Central memory CD4-positive, alpha-beta T cell (primary cell): ENCODE measurements around the gene RTEL1.
A peak's percentile ranks its signal among the peaks of the same experiment; 100 is the strongest.
"Not testable (repeated sequence)": the region's sequence is repeated elsewhere in the genome, so short reads cannot be mapped to it uniquely, and the experiment has no call there.

Experiments
- DNase-seq: peaks from one replicate; pipeline ENCODE4 v3.0.0; 2022

The RTEL1 gene

DNA sequence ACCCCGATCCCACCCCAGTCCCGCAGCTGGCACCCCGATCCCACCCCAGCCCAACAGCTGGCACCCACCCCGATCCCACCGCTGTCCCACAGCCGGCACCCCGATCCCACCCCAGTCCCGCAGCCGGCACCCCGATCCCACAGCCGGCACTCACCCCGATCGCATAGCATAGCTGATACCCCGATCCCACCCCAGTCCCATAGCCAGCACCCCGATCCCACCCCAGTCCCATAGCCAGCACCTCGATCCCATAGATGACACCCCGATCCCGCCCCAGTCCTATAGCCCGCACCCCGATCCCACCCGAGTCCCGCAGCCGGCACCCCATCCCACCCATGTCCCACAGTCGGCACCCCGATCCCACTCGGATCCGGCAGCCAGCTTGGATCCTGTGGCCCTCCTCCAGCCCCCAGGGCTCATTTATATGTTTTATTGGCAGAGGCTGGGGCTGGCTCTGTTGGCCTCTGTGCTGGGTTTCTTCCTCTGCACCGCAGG lies 30.3 kb upstream of the RTEL1 start:
- no peak for DNase-seq

DNA sequence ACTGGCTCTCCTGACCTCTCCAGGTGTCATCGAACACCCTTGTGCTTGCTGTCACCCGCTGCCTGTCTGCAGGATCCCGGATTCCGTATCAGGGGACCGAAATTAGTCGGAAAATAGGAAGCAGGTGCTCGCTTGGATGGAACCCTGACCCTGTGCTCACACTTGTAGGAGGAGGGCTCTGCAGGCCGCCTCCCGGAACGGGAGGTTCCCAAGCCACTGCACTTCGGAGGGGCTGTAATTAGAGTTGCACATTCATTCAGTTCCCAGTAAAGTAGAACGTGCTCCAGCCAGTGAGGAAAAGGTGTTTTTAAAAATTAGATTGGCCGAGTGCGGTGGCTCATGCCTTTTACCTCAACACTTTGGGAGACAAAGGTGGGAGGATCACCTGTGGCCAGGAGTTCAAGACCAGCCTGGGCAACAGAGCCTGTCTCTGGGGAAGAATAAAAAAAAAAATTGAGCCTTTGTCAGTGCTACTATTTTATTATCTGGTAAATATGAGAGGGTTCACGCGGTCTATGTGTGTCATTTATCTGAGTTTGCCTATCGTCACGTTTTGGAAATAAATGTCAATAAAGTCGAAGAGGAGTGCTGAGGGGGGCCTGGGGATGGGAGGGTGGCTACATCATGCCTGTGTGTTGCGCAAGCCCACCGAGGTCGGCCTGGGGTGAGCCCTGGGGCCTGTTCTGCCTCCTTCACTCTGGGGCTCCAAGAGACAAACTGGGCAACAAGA lies 29.7 kb upstream of the RTEL1 start:
- peak; percentile 35 for DNase-seq

GRCh38 chr20:63630956-63631355 lies 27.2 kb upstream of the RTEL1 start:
- not testable (repeated sequence) for DNase-seq

DNA sequence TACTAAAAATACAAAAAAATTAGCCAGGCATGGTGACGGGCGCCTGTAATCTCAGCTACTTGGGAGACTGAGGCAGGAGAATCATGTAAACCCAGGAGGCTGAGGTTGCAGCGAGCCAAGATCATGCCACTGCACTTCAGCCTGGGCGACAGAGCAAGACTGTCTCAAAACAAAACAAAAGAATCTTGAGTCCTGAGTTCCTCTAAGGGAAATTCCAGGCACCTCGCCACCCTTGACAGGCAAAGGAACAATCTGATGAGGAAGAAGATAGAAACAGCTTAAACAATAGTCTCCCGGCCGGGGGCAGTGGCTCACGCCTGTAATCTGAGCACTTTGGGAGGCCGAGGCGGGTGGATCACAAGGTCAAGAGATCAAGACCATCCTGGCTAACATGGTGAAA lies 26.7 kb upstream of the RTEL1 start:
- not testable (repeated sequence) for DNase-seq

GRCh38 chr20:63633732-63634131 lies 24.4 kb upstream of the RTEL1 start:
- DNase-seq: no peak

DNA sequence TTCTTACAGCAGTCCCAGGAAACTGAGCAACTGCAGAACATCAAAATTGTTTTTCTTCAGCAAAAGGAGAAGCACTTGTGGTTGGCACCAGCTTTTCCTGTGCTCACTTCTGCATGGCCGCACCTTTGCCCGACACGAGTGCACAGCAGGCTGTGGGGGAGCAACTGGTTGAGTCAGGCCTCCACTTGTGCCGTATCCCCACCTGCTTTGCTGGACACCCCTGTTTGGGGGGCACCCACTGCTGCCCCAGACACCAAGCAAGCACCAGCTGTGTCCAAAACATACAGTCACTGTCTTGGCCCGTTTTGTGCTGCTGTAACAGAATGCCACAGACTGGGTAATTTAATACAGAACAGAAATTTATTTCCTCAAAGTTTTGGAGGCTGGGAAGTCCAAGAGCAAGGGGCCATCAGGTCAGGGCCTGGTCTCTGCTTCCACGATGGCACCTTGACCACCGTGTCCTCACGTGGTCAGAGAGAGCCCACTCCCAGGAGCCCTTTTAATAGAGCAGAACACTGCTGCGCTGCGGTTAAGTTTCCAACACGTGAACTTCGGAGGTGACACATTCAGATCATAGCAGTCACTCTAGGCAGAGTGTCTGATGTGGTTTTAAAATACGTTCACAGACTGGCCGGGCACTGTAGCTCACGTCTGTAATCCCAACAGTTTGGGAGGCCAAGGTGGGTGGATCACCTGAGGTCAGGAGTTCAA lies 22.5 kb upstream of the RTEL1 start:
- peak; percentile 90 for DNase-seq

DNA sequence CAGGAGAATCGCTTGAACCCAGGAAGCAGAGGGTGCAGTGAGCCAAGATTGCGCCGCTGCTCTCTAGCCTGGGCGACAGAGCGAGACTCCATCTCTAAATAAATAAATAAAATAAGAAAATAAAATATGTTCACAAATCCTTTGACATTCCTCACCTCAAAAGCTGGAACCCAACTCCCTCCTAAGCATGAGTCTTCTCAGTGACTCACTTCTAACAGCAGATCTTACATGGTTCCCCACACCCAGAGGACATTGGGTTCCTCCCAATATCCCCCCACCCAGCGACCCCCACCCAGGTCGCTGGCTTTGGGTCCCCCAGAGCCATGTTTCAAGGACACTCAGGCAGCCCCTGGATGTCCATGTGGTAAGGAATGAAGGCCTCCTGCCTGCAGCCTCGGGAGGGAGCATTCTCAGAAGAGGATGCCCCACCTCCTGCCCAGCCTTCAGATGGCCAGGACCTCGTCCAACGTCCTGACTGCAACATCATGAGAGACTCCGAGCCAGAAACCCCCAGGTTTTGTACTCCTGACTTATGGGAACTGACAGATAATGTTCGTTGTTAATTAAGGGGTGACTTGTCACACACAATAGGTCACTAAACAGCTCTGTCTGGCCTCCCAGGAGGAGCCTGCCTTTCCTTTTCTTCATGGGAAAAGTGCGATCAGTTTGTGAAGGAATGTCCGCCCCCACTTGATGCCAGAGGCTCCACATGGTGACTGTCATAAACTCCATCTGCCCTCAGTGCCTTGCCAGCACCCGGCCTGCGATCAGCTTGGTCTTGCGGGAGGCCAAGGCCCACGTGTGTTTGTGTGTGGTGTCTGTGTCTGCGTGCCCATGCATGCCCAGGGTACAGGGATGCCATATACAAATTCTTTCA lies 21.1 kb upstream of the RTEL1 start:
- DNase-seq: no peak

- DNase-seq: peak; percentile 80
These were observed 18.8 kb upstream of the RTEL1 start for GRCh38 chr20:63639093-63639975.

GRCh38 chr20:63640086-63640485 lies 18.0 kb upstream of the RTEL1 start:
- no peak for DNase-seq

DNA sequence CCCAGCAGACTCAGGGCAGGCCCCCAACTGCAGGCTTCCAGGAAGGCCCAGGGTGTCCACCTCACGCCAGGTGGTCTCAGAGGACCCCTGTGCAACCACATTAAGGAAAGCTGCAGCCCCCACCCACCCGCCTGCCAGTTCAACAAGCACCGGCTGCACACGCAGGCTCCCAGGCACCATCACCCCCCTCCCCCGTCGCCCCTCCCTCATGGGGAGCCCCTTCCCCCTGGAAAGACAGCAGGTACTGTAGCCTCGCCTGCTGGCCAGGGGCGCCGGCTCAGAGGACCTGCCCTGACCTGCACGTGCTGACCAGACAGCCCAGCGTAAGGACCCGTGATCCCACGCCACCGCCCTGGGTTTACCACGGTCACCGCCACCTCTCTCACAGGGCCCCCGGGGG lies 17.4 kb upstream of the RTEL1 start:
- DNase-seq: not testable (repeated sequence)

DNA sequence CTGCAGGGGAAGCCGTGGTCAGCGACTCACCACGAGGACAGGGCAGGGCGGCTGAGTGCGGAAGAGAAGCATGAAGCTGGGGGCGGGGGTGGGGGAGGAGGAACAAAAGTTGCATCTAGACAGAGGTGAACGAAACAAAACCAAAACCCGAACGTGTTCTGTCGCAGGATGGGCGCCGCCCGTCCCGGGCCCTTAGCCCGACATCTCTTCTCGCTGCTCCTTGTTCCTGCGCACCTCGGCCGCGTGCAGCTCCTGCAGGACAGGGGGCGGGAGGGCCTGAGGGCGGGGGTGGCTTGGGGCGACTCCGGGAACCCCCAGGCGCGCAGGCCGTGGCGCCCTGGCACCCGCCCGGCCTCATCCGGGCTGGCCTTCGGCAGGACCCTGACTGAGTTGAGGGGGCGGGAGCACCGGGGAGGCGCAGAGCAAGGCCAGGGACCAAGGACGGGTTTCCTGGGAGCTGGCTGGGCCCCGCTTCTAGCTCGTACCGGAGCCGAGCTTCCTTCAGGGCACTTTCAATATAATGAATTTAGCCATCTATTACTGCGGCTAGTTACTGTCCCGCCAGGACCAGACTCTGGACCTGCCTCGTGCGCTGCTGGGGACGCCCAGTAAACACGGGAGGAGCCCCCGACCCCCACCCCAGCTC lies 16.8 kb upstream of the RTEL1 start:
- DNase-seq: peak; percentile 62

- peak; percentile 96 for DNase-seq
These were observed 16.2 kb upstream of the RTEL1 start for GRCh38 chr20:63641792-63642523.

GRCh38 chr20:63642527-63643247 lies 15.4 kb upstream of the RTEL1 start:
- no peak for DNase-seq

DNA sequence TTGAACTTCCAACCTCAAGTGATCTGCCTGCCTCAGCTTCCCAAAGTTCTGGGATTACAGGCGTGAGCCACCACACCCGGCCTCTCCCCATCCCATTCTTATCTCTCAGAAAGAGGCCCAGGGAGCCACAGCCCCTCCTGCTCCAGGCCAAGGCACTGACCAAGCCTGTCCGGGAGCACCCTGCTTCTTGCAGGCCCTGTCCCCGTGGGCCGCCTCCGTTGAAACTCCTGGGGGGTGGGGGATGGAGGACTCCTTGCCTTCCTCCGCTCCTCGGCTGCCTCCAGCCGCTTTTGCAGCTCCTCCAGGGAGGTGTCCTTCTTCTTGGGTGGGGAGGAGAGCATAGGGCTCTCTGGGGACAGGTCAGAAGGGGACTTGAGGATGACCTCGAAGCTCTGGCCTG lies 14.6 kb upstream of the RTEL1 start:
- DNase-seq: no peak

DNA sequence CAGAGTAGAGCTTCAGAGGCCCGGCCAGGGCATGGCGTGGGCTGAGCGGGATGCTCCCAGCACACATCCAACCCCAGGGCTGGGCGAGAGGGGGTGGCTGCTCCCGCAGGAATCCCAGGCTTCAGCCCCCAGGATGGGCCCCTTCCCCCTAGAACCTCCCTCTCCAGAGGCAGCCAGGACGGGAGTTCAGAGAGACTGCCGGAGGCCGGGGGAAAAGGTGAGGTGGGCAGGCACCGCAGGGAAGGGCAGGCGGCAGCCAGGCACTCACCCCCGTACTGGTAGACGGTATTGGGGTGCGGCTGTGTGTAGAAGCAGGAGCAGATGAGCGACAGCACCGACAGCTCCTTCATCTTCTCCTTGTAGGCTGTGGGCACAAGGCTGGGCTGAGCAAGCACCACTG lies 14.2 kb upstream of the RTEL1 start:
- no peak for DNase-seq

DNA sequence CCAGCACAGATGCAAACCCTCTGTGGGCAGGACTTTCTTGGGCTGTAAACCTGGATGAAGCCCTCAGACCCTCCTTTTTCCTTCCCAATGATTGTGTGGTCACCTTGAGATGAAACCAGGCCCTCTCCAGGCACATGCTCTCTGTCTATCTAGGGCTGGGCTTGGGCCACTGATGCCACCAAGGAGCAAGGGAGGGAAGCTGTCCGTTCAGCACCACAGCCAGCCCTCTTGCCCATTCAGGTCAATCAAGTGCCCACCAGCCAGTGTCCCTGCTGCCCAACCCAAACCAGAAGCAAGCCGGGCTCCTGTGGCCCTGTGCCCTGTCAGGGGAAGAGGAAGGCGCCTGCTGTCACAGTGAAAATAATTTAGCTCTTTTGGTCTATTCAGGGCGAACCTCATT lies 12.9 kb upstream of the RTEL1 start:
- no peak for DNase-seq

DNA sequence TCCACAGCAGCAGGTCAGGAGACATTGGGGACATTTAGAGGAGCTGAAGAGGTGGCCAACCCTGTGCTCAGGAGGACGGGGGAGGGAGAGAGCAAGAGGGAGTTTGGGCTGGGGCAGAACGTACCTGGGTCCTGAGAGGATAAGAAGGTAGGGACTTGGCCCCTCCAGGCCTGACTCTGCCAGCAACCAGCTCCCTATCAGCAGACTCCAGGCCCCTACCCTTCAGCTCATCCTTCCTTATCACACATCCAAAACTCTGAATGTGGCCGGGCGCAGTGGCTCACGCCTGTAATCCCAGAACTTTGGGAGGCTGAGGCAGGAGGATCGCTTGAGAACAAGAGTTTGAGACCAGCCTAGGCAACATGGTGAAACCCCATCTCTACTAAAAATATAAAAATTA lies 9.9 kb upstream of the RTEL1 start:
- no peak for DNase-seq

- DNase-seq: no peak
These were observed 9.1 kb upstream of the RTEL1 start for GRCh38 chr20:63648895-63649589.

- not testable (repeated sequence) for DNase-seq
These were observed 7.6 kb upstream of the RTEL1 start for GRCh38 chr20:63650486-63650885.

GRCh38 chr20:63651942-63652191 lies 6.2 kb upstream of the RTEL1 start:
- DNase-seq: no peak
